Vagina (tissue), 2 donors: Measurements from ENCODE around the gene WWC2.

Experiments used
- CTCF ChIP-seq, 3 experiments: fragments of 450-650 bp in 2 of 3; fragments of 200-600 bp in 1 of 3; sonication (generic) in 1 of 3; IDR thresholded peaks; one replicate each; pipeline ENCODE4 v1.5.1; 2017 to 2019; ENCODE audit warnings: antibody characterized with exemption in 3 of 3, mild to moderate bottlenecking in 2 of 3, moderate library complexity in 2 of 3
- POLR2A ChIP-seq, 2 donors: fragments of 450-650 bp; IDR thresholded peaks; one replicate each; pipeline ENCODE4 v1.6.1; 2017; ENCODE audit warnings: antibody characterized with exemption in 2 of 2, mild to moderate bottlenecking in 2 of 2, moderate library complexity in 2 of 2
- POLR2AphosphoS5 ChIP-seq, 2 donors: sonication (generic); formaldehyde crosslinking; IDR thresholded peaks; one replicate each; pipeline ENCODE4 v1.9.0; 2017; ENCODE audit warnings: antibody characterized with exemption in 2 of 2, mild to moderate bottlenecking in 2 of 2, low read depth in 1 of 2; ENCODE audit not compliant: insufficient read depth in 1 of 2

DNA sequence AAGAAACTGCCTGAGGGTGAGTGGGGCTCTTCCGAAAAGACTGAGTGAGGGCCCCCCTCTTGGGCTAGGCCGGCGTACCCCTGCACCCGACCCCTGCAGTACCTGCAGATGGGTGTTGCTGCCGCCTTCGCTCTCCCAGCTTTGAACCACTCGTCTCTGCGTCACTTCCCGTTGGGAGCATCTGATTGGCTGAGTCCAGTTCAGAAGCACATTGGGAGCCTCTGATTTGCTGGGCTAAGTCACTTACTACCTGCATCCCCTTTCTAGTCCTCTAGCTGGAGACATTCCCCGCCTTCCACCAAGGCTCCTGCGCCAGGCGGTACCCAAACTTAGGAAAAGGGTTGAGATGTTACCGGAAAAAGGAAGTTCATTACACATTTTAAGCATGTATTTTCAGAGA lies 20.4 kb upstream of the WWC2 start:
- TF ChIP-seq POLR2AphosphoS5 (IDR thresholded peaks at IDR 0.05; ENCODE audit: insufficient read depth in 1 of 2, low read depth in 1 of 2) (no peak), CTCF (IDR thresholded peaks at IDR 0.05) (no peak), POLR2A (IDR thresholded peaks at IDR 0.05) (no peak)
